ENCODE data around the gene ISX.
A peak's percentile ranks its signal among the peaks of the same experiment; 100 is the strongest.

Gene ISX

GRCh38 chr22:35053060-35053835 lies 12.7 kb upstream of the ISX start:
- peak; percentile 15 for DNase-seq

GRCh38 chr22:35054064-35054463 lies 11.9 kb upstream of the ISX start:
- no peak for DNase-seq

DNA sequence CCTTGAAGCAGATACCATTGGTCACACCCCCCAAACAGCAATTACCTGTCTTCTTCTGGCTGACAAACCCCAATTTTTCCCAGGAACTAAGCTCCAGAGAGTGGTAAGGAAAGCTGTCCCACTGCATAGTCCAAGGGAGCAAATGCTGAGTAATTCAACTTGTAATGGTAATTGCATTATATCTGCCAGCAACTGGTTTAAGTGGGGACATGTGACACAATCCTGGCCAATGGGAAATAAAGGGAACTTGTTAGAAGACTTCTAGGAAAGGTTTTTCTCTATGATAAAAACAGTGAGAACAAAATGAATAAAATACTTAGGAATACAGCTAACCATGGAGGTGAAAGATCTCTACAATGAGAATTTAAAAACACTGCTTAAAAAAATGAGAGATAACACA lies 9.5 kb upstream of the ISX start:
- DNase-seq: no peak

- DNase-seq: no peak
Measured at GRCh38 chr22:35057155-35057554, 8.8 kb upstream of the ISX start.

GRCh38 chr22:35059632-35060031 lies 6.3 kb upstream of the ISX start:
- no peak for DNase-seq

DNA sequence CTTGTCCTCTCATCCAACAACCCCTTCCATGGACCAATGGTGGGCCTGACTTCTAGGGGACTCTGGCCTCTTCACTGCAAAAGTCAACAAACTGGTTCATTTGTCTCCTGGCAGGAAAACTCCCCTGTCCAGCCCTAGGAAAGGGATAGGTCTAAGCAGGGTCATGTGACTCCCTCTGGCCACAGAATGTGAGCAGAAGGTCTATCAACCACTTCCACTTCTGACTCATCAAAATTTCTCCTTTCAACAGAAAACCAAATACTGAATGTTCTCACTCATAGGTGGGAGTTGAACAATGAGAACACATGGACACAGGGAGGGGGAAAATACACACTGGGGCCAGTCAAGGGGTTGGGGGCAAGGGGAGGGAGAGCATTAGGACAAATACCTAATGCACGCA lies 1.3 kb upstream of the ISX start:
- no peak for DNase-seq

- DNase-seq: no peak
Measured at GRCh38 chr22:35065183-35065582, 775 bp upstream of the ISX start.

DNA sequence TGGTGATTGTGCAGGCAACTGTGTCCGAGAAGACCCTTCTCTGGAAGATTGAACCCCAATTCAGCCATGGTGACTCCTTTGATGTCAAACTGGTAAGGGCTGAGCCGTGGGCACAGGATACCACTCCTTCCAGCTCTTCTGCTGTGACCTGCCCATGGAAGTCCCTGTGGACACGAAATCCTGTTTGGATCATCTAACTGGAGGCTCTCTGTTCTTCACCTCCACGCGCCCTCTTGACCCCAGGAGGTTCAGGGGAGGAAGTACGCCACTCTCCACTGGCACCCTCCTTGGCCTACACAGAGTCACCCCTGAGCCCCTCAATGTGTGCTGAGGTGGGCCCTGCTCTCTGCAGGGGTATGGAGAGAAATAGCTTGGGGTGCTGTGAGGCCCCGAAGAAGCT lies 810 bp downstream of the ISX start:
- no peak for DNase-seq

DNA sequence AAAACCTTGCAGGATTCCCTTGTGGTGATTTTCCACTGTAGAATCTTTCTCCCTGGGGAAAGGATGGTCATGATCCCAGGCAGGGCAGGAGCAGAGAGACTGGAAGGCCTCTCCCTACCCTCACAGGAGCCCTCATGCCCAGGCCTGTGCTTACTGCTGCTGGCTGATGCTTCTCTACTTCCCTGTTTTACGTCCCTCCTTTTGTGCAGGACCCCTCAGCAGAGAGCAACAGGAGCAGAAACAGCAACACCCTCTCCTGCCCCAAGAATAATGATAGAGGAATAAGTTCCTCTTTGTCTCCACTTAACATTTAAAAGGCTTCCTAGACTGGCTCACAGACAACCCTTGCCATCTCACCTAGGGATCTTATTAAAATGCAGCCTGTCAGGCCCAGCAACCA lies 3.6 kb downstream of the ISX start:
- no peak for DNase-seq

GRCh38 chr22:35070451-35071093 lies 4.6 kb downstream of the ISX start:
- DNase-seq: no peak

DNA sequence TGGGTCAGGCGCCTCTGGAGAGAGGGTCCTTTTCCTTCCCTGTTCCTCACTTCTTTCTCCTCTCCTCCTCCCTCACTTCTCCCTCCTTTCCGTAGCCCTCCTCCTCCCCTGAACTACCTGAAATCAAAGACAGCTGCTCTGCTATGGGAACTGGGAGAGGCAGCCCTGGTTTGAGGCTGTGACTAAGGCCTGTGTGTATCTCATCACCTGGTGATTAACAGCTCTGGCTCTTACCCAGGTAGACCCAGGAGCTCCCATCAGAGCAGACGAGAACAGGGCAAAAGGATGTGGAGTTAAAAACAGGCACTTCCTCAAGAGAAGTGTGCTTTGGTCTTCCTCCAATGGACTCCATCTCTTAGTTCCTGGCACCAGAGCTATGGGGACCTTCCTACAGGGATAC lies 5.8 kb downstream of the ISX start:
- no peak for DNase-seq

DNA sequence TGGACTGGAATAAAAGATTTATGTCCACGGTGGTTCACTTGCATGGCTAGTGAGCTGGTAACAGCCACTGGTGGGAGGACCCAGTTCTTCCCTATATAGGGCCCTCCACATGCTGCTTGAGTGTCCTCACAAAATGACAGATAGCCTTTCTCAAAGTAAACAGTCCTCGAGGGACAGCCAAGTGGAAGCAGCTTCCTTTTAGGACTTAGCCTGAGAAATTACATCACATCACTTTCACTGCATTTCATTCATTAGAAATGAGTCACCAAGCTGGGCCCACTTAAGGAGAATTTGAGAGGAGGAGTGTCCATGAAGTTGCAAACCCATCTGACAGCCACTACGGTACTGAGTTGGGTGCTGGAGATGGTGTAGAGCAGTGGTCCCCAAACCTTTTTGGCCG lies 7.0 kb downstream of the ISX start:
- no peak for DNase-seq

GRCh38 chr22:35074583-35074982 lies 8.6 kb downstream of the ISX start:
- no peak for DNase-seq

- DNase-seq: no peak
Measured at GRCh38 chr22:35076630-35077029, 10.7 kb downstream of the ISX start.

GRCh38 chr22:35085621-35086020 lies 19.7 kb downstream of the ISX start:
- DNase-seq: no peak

- no peak for DNase-seq
Measured at GRCh38 chr22:35089139-35089538, 23.2 kb downstream of the ISX start.

- DNase-seq: no peak
Measured at GRCh38 chr22:35092406-35092805, 26.4 kb downstream of the ISX start.

DNA sequence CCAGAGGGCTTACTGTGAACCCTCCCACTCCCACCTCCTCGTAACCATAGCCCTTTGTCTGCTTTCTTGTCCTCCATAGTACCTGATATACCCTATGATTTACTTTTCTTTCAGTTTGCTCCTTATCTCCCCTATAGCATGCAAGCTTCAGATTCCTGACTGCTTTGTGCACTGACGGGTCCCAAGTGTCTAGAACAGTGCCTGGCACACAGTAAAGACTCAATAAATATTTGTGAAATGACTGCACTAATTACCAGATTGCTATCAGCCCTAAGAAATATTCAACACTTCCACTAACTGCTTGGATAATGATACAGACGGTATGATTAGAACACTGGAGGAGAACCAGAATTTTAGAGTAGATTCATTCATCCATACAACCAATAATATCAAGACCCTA lies 33.0 kb downstream of the ISX start:
- DNase-seq: no peak

DNA sequence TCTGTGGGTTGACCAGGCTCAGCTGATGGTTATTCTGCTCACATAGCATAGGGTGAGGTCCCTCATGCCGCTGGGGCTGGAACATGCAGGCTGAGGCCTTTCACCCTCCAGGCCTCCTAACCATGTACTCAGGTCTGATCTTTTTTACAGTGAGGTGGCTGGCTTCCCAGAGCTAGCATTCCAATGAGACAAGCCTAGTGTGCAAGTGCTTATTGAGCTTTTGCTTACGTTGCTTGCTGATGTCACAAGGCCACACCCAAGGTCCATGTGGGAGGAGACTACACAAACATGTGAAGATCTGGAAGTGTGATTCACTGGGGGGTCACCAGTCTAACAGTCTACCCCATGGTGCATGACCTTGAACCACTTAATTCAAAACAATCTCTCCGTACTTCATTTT lies 33.9 kb downstream of the ISX start:
- DNase-seq: no peak

GRCh38 chr22:35102663-35103062 lies 36.7 kb downstream of the ISX start:
- DNase-seq: no peak

DNA sequence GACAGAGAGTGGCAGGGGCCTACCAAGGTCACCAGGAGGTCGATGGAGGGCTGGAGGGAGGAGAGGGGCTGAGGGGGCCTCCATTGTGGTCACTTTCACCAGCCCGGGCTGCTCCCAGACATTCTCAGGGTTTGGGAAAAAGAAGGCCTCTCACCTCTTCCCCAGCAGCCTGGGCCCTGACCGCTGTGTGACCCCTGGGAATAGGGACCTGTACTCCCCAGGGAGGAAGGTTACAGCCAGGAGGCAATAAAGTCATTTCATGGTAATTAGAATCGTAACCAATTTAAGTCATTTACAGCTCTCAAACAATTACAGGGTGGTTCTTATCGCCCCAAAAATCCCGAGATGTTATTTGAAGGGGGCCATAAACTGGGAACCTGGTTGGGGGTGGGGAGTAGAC lies 37.8 kb downstream of the ISX start:
- no peak for DNase-seq

DNA sequence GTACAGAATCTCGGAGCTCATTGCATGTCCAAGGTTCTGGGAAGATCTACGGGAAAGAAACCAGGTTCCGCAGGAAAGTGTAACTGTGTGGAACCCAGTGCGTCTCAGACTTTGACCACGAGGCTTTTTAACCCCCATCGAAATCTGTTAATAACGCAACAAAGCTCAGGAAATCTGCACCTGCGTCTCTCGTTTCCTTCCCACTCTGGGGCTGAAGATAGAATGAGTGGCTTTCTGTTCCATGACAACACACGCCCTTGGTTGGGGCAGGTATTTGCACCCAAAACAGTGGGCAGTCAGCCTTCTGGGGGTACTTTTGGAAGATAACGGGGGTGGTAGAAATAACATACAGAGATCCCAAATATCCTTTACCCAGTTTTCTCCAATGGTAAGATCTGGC lies 38.5 kb downstream of the ISX start:
- no peak for DNase-seq

GRCh38 chr22:35109616-35110015 lies 43.7 kb downstream of the ISX start:
- no peak for DNase-seq

DNA sequence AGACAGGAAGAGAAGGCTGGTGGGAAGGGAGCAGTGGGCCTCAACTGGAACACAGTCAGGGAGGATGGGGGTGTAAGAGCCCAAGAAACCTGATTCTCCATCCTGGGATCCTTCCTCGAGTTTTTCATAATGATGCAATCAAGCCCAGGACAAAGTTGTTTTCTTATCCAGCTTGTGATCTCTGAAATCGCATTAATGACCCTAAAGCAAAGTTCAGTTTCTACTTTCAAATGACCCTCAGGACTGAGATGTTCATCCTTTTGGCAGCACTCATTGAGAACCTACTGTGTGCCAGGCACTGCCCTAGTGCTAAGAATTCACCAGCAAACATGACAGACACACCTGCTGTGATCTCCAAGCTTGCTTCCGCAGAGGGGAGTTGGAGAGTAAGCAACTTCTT lies 45.3 kb downstream of the ISX start:
- no peak for DNase-seq

DNA sequence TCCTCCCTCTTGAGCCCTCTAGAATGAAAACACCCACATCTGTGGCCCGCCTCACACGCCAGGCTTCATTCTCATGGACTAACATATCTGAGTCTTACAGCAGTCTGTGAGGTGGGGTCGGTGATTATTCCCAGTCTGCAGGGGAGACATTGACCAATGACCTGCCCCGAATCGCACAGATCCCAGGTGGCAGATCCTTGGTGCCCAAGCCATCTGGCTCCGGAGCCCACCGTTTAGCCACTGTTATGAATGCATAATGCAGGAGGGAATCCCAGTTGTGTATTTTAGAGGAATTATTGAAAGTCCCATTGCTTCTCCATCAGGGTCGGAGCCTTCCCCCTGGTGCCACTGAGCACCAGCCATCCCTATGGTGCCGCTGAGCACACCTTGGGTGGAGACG lies 47.4 kb downstream of the ISX start:
- no peak for DNase-seq
